ENCODE data around the gene CPLX1. TPM values are rescaled to one million over a fixed set of nuclear protein-coding genes. Genes with fewer than 3 reads are reported as not detected.

The CPLX1 gene
- total RNA-seq, 1 donor, result not detected

GRCh38 chr4:822361-823175, 3.4 kb downstream of the CPLX1 start:
- TF ChIP-seq CTCF (IDR thresholded peaks at IDR 0.05; ENCODE audit: insufficient read depth, low read depth, low read length), result no peak
- no peak for DNase-seq (ENCODE audit: low read depth)
- no peak overlapping the region for H3K4me3 ChIP-seq (ENCODE audit: low read depth, low read length)

DNA sequence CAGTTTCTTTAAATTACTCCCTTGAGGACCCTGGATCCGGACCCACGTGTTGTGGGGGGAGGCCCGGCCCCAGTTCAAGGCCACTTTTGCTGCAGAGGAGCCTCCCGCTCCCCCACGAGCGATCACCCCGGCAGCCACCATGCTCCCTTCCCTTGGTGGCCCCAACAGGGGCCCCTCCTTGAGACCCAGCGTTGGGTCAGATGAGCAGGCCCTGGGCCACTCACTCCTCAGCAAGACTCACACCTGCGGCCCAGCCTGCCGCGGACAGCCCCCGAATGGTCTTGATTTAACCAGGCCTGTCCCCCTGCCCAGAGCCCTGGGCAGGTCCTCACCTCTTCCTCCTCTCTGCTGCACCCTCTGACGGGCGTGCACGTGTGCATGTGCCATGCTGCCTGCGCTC, 4.3 kb downstream of the CPLX1 start:
- DNase-seq (ENCODE audit: low read depth), result no peak
- no peak for TF ChIP-seq CTCF (IDR thresholded peaks at IDR 0.05; ENCODE audit: insufficient read depth, low read depth, low read length)
- no peak overlapping the region for H3K4me3 ChIP-seq (ENCODE audit: low read depth, low read length)

DNA sequence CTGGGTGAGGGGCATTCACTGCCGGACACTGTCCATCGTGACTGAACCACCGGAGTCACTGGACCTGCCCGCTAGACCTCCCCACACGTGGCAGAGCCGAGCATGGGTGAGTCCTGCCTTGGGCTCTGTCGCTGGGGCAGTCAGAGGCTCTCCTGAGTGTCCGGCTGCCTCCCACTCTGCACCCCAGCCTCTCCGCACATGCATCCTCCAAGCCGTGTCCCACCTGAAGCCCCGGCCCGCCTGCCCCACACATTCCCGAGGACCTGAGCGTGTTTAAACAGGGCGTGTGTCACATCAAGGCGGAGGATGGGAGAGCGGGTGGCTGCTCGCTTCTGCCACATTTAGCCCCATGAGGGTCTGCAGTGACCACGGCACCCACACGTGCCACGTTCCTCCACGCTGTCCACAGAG, 4.7 kb downstream of the CPLX1 start:
- no peak for TF ChIP-seq CTCF (IDR thresholded peaks at IDR 0.05; ENCODE audit: insufficient read depth, low read depth, low read length)
- no peak overlapping the region for H3K4me3 ChIP-seq (ENCODE audit: low read depth, low read length)
- DNase-seq (ENCODE audit: low read depth), result no peak

DNA sequence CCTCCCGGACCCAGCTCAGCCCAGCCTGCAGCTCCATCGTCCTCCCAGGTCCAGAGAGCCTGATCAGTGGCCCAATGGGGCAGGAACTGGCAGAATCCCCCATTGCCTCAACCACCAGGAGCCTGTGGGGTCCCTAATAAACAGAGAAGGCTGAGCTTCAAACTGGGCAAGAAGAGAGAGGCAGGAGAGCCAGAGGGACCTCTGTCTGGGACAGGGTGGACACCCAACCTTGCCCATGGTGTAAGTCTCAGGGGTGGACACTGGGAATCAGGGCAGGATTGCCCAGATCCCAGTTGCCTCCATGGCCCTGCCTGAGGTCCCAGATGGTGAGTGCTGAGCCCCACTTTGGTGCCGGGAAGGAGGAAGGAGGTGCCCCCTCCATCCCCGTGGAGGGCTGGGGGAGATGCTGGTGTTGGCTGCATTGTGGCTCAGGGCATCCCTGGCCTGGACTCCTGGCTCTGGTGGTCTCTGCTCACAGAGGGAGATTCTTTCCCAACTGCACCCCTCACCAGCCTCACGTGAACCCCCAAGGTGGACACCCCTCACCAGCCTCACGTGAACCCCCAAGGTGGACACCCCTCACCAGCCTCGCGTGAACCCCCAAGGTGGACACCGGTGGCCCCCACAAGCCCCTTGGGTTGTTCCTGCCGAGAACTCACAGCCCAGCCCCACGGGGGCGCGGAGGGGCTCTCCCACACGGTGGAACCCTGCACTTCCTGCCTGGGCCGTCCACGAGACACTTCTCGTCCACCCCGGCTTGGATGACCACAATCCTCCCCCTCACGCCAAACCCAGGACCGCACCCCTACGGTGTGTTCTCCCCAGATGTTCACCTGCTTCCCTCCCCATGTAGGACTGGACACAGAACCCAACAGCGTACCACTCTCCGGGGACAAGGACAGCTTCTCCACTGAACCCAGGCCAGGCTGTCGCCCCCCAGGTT, 5.4 kb downstream of the CPLX1 start:
- H3K4me3 ChIP-seq (ENCODE audit: low read depth, low read length), result no peak overlapping the region
- DNase-seq (ENCODE audit: low read depth), result no peak

GRCh38 chr4:819401-820229, 6.3 kb downstream of the CPLX1 start:
- no peak for TF ChIP-seq CTCF (IDR thresholded peaks at IDR 0.05; ENCODE audit: insufficient read depth, low read depth, low read length)
- DNase-seq (ENCODE audit: low read depth), result no peak
- H3K4me3 ChIP-seq (ENCODE audit: low read depth, low read length), result no peak overlapping the region

More for the DNA sequence above, 5.4 kb downstream of the CPLX1 start:
- TF ChIP-seq CTCF (IDR thresholded peaks at IDR 0.05; ENCODE audit: insufficient read depth, low read depth, low read length), result no peak
